Liver (tissue), 3 donors: ENCODE measurements around the gene GDF3.

ENCODE experiments used
- CTCF ChIP-seq: fragments of 150-350 bp; IDR thresholded peaks from 2 replicates; pipeline ENCODE4 v1.5.1; 2017; ENCODE audit warnings: improper control_type of control experiment, low read depth, low read length; ENCODE audit not compliant: missing input control
- RAD21 ChIP-seq, 2 donors: IDR thresholded peaks; 2 replicates each; pipeline ENCODE4 v1.6.1; 2016; ENCODE audit warnings: antibody characterized with exemption in 2 of 2, mild to moderate bottlenecking in 2 of 2
- REST ChIP-seq: IDR thresholded peaks from 2 replicates; pipeline ENCODE4 v1.6.1; 2016; ENCODE audit warnings: antibody characterized with exemption, mild to moderate bottlenecking
- TAF1 ChIP-seq: conservative IDR thresholded peaks from 2 replicates; pipeline ENCODE4 v1.6.1; 2016; ENCODE audit warnings: antibody characterized with exemption, mild to moderate bottlenecking
- YY1 ChIP-seq: IDR thresholded peaks from 2 replicates; pipeline ENCODE4 v1.6.1; 2016; ENCODE audit warnings: antibody characterized with exemption, mild to moderate bottlenecking
- ZBTB33 ChIP-seq: IDR thresholded peaks from 2 replicates; pipeline ENCODE4 v1.6.1; 2016; ENCODE audit warnings: antibody characterized with exemption
- TF ChIP-seq, protein P1 (sequence below): IDR thresholded peaks from 2 replicates; pipeline ENCODE4 v1.6.1; 2016; ENCODE audit warnings: antibody characterized with exemption
- TF ChIP-seq, protein P2 (sequence below): IDR thresholded peaks from 2 replicates; pipeline ENCODE4 v1.6.1; 2016; ENCODE audit warnings: antibody characterized with exemption
- donor health status: healthy.
- donor health status: healthy.

GRCh38 chr12:7679251-7680045 lies 16.1 kb downstream of the GDF3 start:
- TF ChIP-seq CTCF (no peak), YY1 (no peak), TAF1 (no peak), ZBTB33 (no peak), REST (no peak), RAD21 (IDR thresholded peaks at IDR 0.05) (no peak)
- TF ChIP-seq, protein P1, sequence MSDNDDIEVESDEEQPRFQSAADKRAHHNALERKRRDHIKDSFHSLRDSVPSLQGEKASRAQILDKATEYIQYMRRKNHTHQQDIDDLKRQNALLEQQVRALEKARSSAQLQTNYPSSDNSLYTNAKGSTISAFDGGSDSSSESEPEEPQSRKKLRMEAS = no peak
- TF ChIP-seq, protein P2, sequence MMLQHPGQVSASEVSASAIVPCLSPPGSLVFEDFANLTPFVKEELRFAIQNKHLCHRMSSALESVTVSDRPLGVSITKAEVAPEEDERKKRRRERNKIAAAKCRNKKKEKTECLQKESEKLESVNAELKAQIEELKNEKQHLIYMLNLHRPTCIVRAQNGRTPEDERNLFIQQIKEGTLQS = no peak
